Measurements from ENCODE around the gene CAPSL. TPM values are rescaled to one million over a fixed set of nuclear protein-coding genes. Genes with fewer than 3 reads are reported as not detected.

The CAPSL gene
- total and polyA plus RNA-seq, 2 donors (not counting 3 experiments of a cell fraction or from before 2014, with no cell fraction given), result not detected

- Histone ChIP-seq H3K9ac (replicated peaks; ENCODE audit: extremely low read depth, insufficient read depth, low read length) (no peak overlapping the region), H3K27me3 (ENCODE audit: control insufficient read depth in 2 of 2, insufficient read depth in 2 of 2, low read length in 2 of 2) (no peaks in the 10 kb centered on the region), H3K4me1 (ENCODE audit: control insufficient read depth, extremely low read depth, insufficient read depth, low read length) (no peaks in the 10 kb centered on the region), H3K27ac (ENCODE audit: insufficient read depth, low read depth, low read length) (no peak overlapping the region), H3K9me1 (replicated peaks; ENCODE audit: control insufficient read depth, extremely low read depth, insufficient read depth, low read length) (no peaks in the 10 kb centered on the region), H4K20me1 (replicated peaks; ENCODE audit: control insufficient read depth, extremely low read depth, insufficient read depth, low read length) (no peaks in the 10 kb centered on the region), H3K79me2 (ENCODE audit: control insufficient read depth, insufficient read depth, low read length) (no peaks in the 10 kb centered on the region), H2AFZ (ENCODE audit: low read depth, low read length) (no peak overlapping the region), H3K4me3 (replicated peaks in 1 of 3; ENCODE audit: insufficient read depth in 1 of 3, low read depth in 1 of 3, low read length in 3 of 3) (no peak overlapping the region), H3K4me2 (ENCODE audit: insufficient read depth, low read length) (no peak overlapping the region), H3K36me3 (ENCODE audit: control insufficient read depth in 2 of 2, extremely low read depth in 1 of 2, insufficient read depth in 2 of 2, low read length in 2 of 2) (no peaks in the 10 kb centered on the region), H3K9me3 (replicated peaks; ENCODE audit: control insufficient read depth, insufficient read depth, low read length) (no peaks in the 10 kb centered on the region)
- intact Hi-C loops (cut with micrococcal nuclease) (no loop called here), dilution Hi-C loops (cut with MboI; ENCODE audit: extremely low pct_ligation_motif_present, low sequenced_read_pairs) (no loop called here)
- BruUV-seq (replicated peaks), result no TSS peak
- DNase-seq (ENCODE audit: low read depth, low spot score) (no peak), FAIRE-seq (no peak)
- POLR2A ChIA-PET, result no interaction called here
- CTCF ChIA-PET, result no interaction called here
- TF ChIP-seq MYC (IDR thresholded peaks at IDR 0.05; ENCODE audit: low read depth, low read length) (no peak), POLR2A (IDR thresholded peaks at IDR 0.05; ENCODE audit: low read depth, low read length) (no peak), CTCF (IDR thresholded peaks at IDR 0.05; ENCODE audit: extremely low read depth in 1 of 2, insufficient read depth in 1 of 2, low read depth in 1 of 2, low read length in 2 of 2) (no peak)
Measured at GRCh38 chr5:35974570-35974969, 36.1 kb upstream of the CAPSL start.

- Histone ChIP-seq H3K9me3 (replicated peaks; ENCODE audit: control insufficient read depth, insufficient read depth, low read length) (no peaks in the 10 kb centered on the region), H3K4me3 (replicated peaks in 1 of 3; ENCODE audit: insufficient read depth in 1 of 3, low read depth in 1 of 3, low read length in 3 of 3) (no peak overlapping the region), H3K9me1 (replicated peaks; ENCODE audit: control insufficient read depth, extremely low read depth, insufficient read depth, low read length) (no peaks in the 10 kb centered on the region), H3K27ac (ENCODE audit: insufficient read depth, low read depth, low read length) (no peak overlapping the region), H3K79me2 (ENCODE audit: control insufficient read depth, insufficient read depth, low read length) (no peaks in the 10 kb centered on the region), H3K27me3 (ENCODE audit: control insufficient read depth in 2 of 2, insufficient read depth in 2 of 2, low read length in 2 of 2) (no peaks in the 10 kb centered on the region), H3K4me1 (ENCODE audit: control insufficient read depth, extremely low read depth, insufficient read depth, low read length) (no peaks in the 10 kb centered on the region), H3K4me2 (ENCODE audit: insufficient read depth, low read length) (no peak overlapping the region), H3K9ac (replicated peaks; ENCODE audit: extremely low read depth, insufficient read depth, low read length) (no peak overlapping the region), H2AFZ (ENCODE audit: low read depth, low read length) (no peak overlapping the region), H3K36me3 (ENCODE audit: control insufficient read depth in 2 of 2, extremely low read depth in 1 of 2, insufficient read depth in 2 of 2, low read length in 2 of 2) (no peaks in the 10 kb centered on the region), H4K20me1 (replicated peaks; ENCODE audit: control insufficient read depth, extremely low read depth, insufficient read depth, low read length) (no peaks in the 10 kb centered on the region)
- TF ChIP-seq FOS (IDR thresholded peaks at IDR 0.05; ENCODE audit: borderline replicate concordance, insufficient read depth, low read length), result no peak
- TF ChIP-seq MAX (IDR thresholded peaks at IDR 0.05; ENCODE audit: insufficient read depth, insufficient read length), result no peak
- no peak for TF ChIP-seq EZH2 (IDR thresholded peaks at IDR 0.05; ENCODE audit: borderline replicate concordance, low read depth, low read length, severe bottlenecking)
- no peak for TF ChIP-seq CTCF (IDR thresholded peaks at IDR 0.05; ENCODE audit: extremely low read depth in 1 of 2, insufficient read depth in 1 of 2, low read depth in 1 of 2, low read length in 2 of 2)
- no peak for TF ChIP-seq GATA2 (IDR thresholded peaks at IDR 0.05; ENCODE audit: insufficient read depth, insufficient read length, low read depth, low read length)
- no peak for TF ChIP-seq POLR2A (IDR thresholded peaks at IDR 0.05; ENCODE audit: low read depth, low read length)
- TF ChIP-seq JUN (IDR thresholded peaks at IDR 0.05; ENCODE audit: borderline replicate concordance, insufficient read depth, insufficient read length, low read depth), result no peak
- no peak for TF ChIP-seq POLR2AphosphoS5 (IDR thresholded peaks at IDR 0.05; ENCODE audit: insufficient read depth, low read depth, low read length)
- no peak for TF ChIP-seq MYC (IDR thresholded peaks at IDR 0.05; ENCODE audit: low read depth, low read length)
- no TSS peak for BruUV-seq (replicated peaks)
- dilution Hi-C loops (cut with MboI; ENCODE audit: extremely low pct_ligation_motif_present, low sequenced_read_pairs), result no loop called here
- FAIRE-seq, result no peak
- intact Hi-C loops (cut with micrococcal nuclease), result no loop called here
- no peak for DNase-seq (ENCODE audit: low read depth, low spot score)
- POLR2A ChIA-PET, result no interaction called here
- CTCF ChIA-PET, result no interaction called here
Measured at GRCh38 chr5:35971878-35972210, 33.4 kb upstream of the CAPSL start.

Data from endothelial cell of umbilical vein (primary cell).